ENCODE data around the gene TMEM82.

Gene TMEM82

DNA sequence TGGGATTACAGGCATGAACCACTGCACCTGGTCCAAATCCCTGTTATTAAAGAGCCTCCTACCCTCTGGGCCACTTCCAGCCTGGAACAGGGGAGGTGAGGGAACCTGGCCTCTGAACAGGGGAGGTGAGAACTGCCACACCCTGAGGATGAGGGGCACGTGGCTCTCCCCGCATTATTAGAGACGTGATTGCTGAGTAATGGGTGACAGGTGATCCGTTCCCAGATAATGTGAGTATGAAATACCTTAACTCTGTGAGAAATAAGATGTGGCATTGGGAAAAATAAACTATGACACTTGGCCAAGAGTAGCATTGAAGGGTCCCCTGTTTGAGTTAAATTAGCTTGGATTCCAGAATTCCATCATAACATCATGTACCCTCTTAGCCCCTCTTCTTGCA is 19.9 kb upstream of the TMEM82 start:
- no peaks in the 10 kb centered on the region for H3K79me2 ChIP-seq (ENCODE audit: low read length)
- no peaks in the 10 kb centered on the region for H3K36me3 ChIP-seq (replicated peaks; ENCODE audit: low read depth, low read length)
- TF ChIP-seq EZH2phosphoT487 (IDR thresholded peaks at IDR 0.05; ENCODE audit: low read depth) = no peak
- TF ChIP-seq, protein P1, sequence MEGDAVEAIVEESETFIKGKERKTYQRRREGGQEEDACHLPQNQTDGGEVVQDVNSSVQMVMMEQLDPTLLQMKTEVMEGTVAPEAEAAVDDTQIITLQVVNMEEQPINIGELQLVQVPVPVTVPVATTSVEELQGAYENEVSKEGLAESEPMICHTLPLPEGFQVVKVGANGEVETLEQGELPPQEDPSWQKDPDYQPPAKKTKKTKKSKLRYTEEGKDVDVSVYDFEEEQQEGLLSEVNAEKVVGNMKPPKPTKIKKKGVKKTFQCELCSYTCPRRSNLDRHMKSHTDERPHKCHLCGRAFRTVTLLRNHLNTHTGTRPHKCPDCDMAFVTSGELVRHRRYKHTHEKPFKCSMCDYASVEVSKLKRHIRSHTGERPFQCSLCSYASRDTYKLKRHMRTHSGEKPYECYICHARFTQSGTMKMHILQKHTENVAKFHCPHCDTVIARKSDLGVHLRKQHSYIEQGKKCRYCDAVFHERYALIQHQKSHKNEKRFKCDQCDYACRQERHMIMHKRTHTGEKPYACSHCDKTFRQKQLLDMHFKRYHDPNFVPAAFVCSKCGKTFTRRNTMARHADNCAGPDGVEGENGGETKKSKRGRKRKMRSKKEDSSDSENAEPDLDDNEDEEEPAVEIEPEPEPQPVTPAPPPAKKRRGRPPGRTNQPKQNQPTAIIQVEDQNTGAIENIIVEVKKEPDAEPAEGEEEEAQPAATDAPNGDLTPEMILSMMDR (IDR thresholded peaks at IDR 0.05; ENCODE audit: low read depth, low read length) = no peak
- no peaks in the 10 kb centered on the region for H3K4me1 ChIP-seq (ENCODE audit: low read length)
- H3K27me3 ChIP-seq (ENCODE audit: low read depth, low read length) = no peaks in the 10 kb centered on the region
- H4K20me1 ChIP-seq (ENCODE audit: insufficient read depth, low read length) = no peaks in the 10 kb centered on the region
- H3K27ac ChIP-seq (ENCODE audit: low read length) = no peak overlapping the region
- H3K9ac ChIP-seq (ENCODE audit: low read length) = no peak overlapping the region
- H3K4me3 ChIP-seq (ENCODE audit: low read length) = no peak overlapping the region
- H3K4me2 ChIP-seq (ENCODE audit: low read length) = no peak overlapping the region
- no peaks in the 10 kb centered on the region for H3K9me3 ChIP-seq (ENCODE audit: insufficient read depth, low read length)
- no peak overlapping the region for H2AFZ ChIP-seq (ENCODE audit: low read depth, low read length)

DNA sequence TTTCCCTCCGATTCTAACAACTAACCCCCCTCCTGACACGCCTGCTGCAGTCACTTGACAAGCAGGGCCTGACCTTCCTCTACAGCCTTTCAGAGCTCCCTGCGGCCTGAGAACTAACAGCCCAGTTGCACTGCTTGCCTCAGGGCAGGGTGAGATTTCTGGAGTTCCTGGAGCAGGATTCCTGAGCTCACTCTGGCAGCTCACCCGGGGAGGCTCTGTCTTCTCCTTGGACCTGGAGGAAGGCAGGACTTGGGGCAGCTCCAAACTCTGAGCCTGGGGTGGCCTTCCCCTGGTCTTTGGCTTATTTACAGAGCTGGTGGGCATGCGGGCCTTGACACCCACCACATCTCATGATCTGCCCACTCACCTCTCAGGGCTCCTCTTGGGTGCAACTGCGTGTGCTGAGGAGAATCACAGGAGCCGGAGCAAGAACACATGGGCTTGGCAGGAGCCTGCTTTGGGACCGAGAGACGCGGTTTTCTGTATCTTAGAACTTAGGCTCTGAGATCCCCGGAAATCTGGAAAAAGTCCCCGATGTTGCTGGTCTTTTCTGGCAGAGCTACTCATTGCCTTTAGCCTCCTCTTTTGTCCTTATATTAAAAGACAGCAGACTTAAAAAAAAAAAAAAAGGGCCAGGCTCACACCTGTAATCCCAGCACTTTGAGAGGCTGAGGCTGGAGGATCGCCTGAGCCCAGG is 19.3 kb upstream of the TMEM82 start:
- H3K9me3 ChIP-seq (ENCODE audit: insufficient read depth, low read length) = no peaks in the 10 kb centered on the region
- H3K4me2 ChIP-seq (ENCODE audit: low read length) = no peak overlapping the region
- H3K4me1 ChIP-seq (ENCODE audit: low read length) = no peaks in the 10 kb centered on the region
- H3K9ac ChIP-seq (ENCODE audit: low read length) = no peak overlapping the region
- TF ChIP-seq, protein P1 (IDR thresholded peaks at IDR 0.05; ENCODE audit: low read depth, low read length) = no peak
- TF ChIP-seq EZH2phosphoT487 (IDR thresholded peaks at IDR 0.05; ENCODE audit: low read depth) = no peak
- H4K20me1 ChIP-seq (ENCODE audit: insufficient read depth, low read length) = no peaks in the 10 kb centered on the region
- H3K36me3 ChIP-seq (replicated peaks; ENCODE audit: low read depth, low read length) = no peaks in the 10 kb centered on the region
- H3K4me3 ChIP-seq (ENCODE audit: low read length) = no peak overlapping the region
- no peaks in the 10 kb centered on the region for H3K79me2 ChIP-seq (ENCODE audit: low read length)
- H2AFZ ChIP-seq (ENCODE audit: low read depth, low read length) = no peak overlapping the region
- H3K27me3 ChIP-seq (ENCODE audit: low read depth, low read length) = no peaks in the 10 kb centered on the region
- no peak overlapping the region for H3K27ac ChIP-seq (ENCODE audit: low read length)

DNA sequence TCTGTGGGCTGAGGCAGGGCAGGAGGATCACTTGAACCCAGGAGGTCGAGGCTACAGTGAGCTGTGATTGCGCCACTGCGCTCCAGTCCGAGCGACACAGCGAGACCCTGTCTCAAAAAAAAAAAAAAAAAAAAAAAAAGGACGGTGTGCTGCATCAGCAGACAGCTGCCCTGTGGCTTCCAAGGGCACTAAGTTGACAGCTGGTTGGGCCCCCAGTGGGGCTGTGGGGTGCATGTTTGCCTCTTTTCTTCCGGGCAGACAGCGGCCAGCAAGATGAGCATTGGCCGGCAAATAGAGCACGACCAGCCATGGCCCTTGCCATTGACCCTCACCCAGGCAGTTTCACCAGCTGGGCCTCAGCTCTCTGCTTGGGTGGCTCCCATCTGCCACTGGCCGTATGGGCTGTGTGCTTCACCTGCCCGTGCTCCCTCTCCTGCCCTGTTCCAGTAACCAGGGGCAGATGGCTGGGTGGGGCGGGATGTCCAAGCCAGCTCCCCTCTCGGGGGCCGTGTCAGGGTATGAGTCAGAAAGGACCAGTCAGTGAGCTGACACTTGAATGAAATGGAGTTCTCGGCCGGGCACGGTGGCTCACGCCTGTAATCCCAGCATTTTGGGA is 18.6 kb upstream of the TMEM82 start:
- H3K36me3 ChIP-seq (replicated peaks; ENCODE audit: low read depth, low read length) = no peaks in the 10 kb centered on the region
- H3K27ac ChIP-seq (ENCODE audit: low read length) = no peak overlapping the region
- H3K4me2 ChIP-seq (ENCODE audit: low read length) = no peak overlapping the region
- no peaks in the 10 kb centered on the region for H3K4me1 ChIP-seq (ENCODE audit: low read length)
- no peak overlapping the region for H3K4me3 ChIP-seq (ENCODE audit: low read length)
- TF ChIP-seq EZH2phosphoT487 (IDR thresholded peaks at IDR 0.05; ENCODE audit: low read depth) = no peak
- TF ChIP-seq, protein P1 (IDR thresholded peaks at IDR 0.05; ENCODE audit: low read depth, low read length) = no peak
- H2AFZ ChIP-seq (ENCODE audit: low read depth, low read length) = no peak overlapping the region
- no peaks in the 10 kb centered on the region for H3K79me2 ChIP-seq (ENCODE audit: low read length)
- no peaks in the 10 kb centered on the region for H3K9me3 ChIP-seq (ENCODE audit: insufficient read depth, low read length)
- H4K20me1 ChIP-seq (ENCODE audit: insufficient read depth, low read length) = no peaks in the 10 kb centered on the region
- no peaks in the 10 kb centered on the region for H3K27me3 ChIP-seq (ENCODE audit: low read depth, low read length)
- H3K9ac ChIP-seq (ENCODE audit: low read length) = no peak overlapping the region

DNA sequence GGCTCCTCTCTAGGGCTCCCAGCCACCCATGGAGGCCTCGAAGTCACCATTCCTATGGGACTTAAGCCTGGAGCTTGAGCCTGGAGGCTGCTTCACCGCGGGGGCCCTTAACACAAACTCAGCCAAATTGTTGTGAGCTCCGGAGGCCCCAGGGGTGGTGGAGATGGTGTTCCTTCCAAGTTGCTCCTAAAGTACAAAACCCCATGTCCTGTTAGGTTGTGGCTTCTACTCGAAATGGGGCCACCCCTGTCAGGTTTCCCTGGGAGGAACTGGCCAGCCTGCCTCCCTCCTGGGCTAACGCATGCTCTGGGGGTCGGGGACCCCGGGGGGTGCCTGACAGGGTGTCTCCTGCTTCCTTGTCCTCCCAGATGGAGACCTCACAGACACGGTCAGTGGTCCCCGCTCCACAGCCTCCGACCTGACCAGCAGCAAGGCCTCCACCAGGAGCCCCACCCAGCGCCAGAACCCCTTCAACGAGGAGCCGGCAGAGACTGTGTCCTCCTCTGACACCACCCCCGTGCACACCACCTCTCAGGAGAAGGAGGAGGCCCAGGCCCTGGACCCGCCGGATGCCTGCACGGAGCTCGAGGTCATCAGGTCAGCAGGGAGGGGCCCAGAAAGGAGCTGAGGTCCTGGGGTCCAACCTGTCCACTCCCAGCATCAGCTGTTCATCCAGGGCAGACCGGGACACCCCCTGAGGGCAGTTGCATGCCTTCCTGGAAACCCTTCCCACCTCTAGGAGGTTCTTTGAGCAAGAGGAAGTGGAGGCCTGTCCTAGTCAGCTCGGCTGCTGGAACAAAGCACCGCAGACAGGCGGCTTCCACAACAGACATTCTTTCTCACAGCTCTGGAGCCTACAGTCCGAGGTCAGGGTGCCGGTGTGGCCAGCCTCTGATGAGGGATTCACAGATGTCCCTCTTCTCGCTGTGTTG is 17.1 kb upstream of the TMEM82 start:
- Histone ChIP-seq H3K36me3 (replicated peaks; ENCODE audit: low read depth, low read length) (no peaks in the 10 kb centered on the region), H3K9me3 (ENCODE audit: insufficient read depth, low read length) (no peaks in the 10 kb centered on the region), H4K20me1 (ENCODE audit: insufficient read depth, low read length) (no peaks in the 10 kb centered on the region), H3K27ac (ENCODE audit: low read length) (no peak overlapping the region), H3K4me1 (ENCODE audit: low read length) (no peaks in the 10 kb centered on the region), H3K9ac (ENCODE audit: low read length) (no peak overlapping the region), H3K79me2 (ENCODE audit: low read length) (no peaks in the 10 kb centered on the region), H3K27me3 (ENCODE audit: low read depth, low read length) (no peaks in the 10 kb centered on the region), H2AFZ (ENCODE audit: low read depth, low read length) (no peak overlapping the region), H3K4me3 (ENCODE audit: low read length) (no peak overlapping the region), H3K4me2 (ENCODE audit: low read length) (no peak overlapping the region)
- TF ChIP-seq, protein P1 (IDR thresholded peaks at IDR 0.05; ENCODE audit: low read depth, low read length) = no peak
- TF ChIP-seq EZH2phosphoT487 (IDR thresholded peaks at IDR 0.05; ENCODE audit: low read depth) = no peak
